Testis (tissue), 2 donors: ENCODE measurements around the gene NCAM2.

Experiments used
- POLR2A ChIP-seq: fragments of 450-650 bp; IDR thresholded peaks from one replicate; pipeline ENCODE4 v1.6.1; 2017; ENCODE audit warnings: antibody characterized with exemption, mild to moderate bottlenecking, moderate library complexity
- TF ChIP-seq, protein P1 (sequence below), 3 experiments: fragments of 450-650 bp in 2 of 3; fragments of 200-600 bp in 1 of 3; sonication (generic) in 1 of 3; IDR thresholded peaks; one replicate each; pipeline ENCODE4 v1.5.1; 2016 to 2019; ENCODE audit warnings: antibody characterized with exemption in 3 of 3, mild to moderate bottlenecking in 2 of 3, moderate library complexity in 1 of 3

DNA sequence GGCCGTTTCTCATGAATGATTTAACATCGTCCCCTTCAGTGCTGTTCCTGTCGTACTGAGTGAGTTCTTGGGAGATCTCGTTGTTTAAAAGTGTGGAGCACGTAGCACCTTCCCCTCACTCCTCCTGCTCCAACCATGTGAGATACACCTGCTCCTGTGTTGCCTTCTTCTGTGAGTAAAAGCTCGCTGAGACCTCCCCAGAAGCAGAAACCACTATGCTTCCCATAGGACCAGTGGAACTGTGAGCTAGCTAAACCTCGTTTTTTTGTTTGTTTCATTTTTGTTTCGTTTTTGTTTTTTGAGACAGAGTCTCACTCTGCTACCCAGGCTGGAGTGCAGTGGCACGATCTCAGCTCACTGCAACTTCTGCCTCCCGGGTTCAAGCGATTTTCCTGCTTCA, 198.6 kb downstream of the NCAM2 start:
- no peak for TF ChIP-seq POLR2A
- TF ChIP-seq, protein P1, sequence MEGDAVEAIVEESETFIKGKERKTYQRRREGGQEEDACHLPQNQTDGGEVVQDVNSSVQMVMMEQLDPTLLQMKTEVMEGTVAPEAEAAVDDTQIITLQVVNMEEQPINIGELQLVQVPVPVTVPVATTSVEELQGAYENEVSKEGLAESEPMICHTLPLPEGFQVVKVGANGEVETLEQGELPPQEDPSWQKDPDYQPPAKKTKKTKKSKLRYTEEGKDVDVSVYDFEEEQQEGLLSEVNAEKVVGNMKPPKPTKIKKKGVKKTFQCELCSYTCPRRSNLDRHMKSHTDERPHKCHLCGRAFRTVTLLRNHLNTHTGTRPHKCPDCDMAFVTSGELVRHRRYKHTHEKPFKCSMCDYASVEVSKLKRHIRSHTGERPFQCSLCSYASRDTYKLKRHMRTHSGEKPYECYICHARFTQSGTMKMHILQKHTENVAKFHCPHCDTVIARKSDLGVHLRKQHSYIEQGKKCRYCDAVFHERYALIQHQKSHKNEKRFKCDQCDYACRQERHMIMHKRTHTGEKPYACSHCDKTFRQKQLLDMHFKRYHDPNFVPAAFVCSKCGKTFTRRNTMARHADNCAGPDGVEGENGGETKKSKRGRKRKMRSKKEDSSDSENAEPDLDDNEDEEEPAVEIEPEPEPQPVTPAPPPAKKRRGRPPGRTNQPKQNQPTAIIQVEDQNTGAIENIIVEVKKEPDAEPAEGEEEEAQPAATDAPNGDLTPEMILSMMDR (IDR thresholded peaks at IDR 0.05), result no peak
